H1 (cell line): ENCODE results near the gene MAP3K10. TPM values are rescaled to one million over a fixed set of nuclear protein-coding genes. Genes with fewer than 3 reads are reported as not detected.

Experiments
- BRCA1 ChIP-seq: IDR thresholded peaks from 2 replicates; pipeline ENCODE4 v1.6.1; 2012; ENCODE audit warnings: low read depth, low read length, improper control_type of control experiment
- RAD21 ChIP-seq, 2 experiments: IDR thresholded peaks in 1 of 2; conservative IDR thresholded peaks in 1 of 2; 2 replicates each; pipeline ENCODE4 v1.6.1; 2011; ENCODE audit warnings: low read depth in 2 of 2, low read length in 2 of 2, improper control_type of control experiment in 1 of 2, inconsistent platforms in 1 of 2, mild to moderate bottlenecking in 1 of 2, moderate library complexity in 1 of 2
- SRF ChIP-seq: IDR thresholded peaks from 2 replicates; pipeline ENCODE4 v1.6.1; 2011; ENCODE audit warnings: mild to moderate bottlenecking, low read depth, low read length, moderate library complexity
- polyA plus RNA-seq, 7 experiments: library from polyadenylated mRNA; depleted of rRNA in 3 of 7; stranded (reverse) in 5 of 7; unstranded in 2 of 7; fragments of >200 nt in 5 of 7; fragments of 200-250 nt in 2 of 7; gene quantifications; 1 replicate in 5 of 7; 2 replicates in 1 of 7; 4 replicates in 1 of 7; pipeline versions ENCODE4 v1.2.1 to v1.2.3, GENCODE V29; 2011 to 2013; ENCODE audit warnings: missing spikeins in 2 of 7, mixed read lengths in 2 of 7
- total RNA-seq: library from RNA; stranded (reverse); fragmentation: NEBNext Ultra II Directional; extraction: Animal tissue kit (Norgen Biotek cat#: 25700); gene quantifications from 2 replicates; pipeline ENCODE4 v1.2.1, GENCODE V29; 2021

MAP3K10 gene
- total and polyA plus RNA-seq, 2 of the 8 experiments (the other 6 are each of a cell fraction or from before 2014, with no cell fraction given): 4.9 to 15.9 TPM

DNA sequence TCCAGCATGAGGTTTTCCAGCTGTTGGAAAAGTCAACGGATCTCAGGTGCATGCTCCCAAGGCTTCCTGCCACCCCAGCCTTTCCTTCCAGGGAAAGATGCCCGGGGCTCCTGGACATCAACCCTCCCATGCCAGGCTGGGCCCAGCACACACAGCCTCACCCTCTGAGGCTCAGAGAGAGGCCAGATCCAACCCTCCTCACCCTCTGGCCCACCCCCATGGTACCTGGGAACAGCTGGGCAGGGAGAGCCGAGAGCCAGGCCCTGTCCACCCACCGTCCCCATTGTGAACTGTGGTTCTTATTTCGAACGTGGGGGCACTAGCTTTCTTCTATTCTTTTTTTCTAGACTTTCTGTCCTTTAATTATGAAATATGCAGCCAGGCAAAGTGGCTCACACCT lies 45.1 kb downstream of the MAP3K10 start (continued):
- no peak for TF ChIP-seq RAD21 (IDR thresholded peaks at IDR 0.05 in 1 of 2, conservative IDR thresholded peaks at IDR 0.05 in 1 of 2; ENCODE audit: low read depth in 2 of 2, low read length in 2 of 2)
- no peak for TF ChIP-seq BRCA1
- TF ChIP-seq SRF: no peak
